Glutamatergic neuron (in vitro differentiated cells): ENCODE data around the gene EHD4. TPM values are rescaled to one million over a fixed set of nuclear protein-coding genes. Genes with fewer than 3 reads are reported as not detected.

Experiments
- DNase-seq: peaks from one replicate; pipeline ENCODE4 v3.0.0; 2022
- H3K27ac Mint-ChIP-seq: one replicate; pipeline ENCODE4 v1.8.0; 2020; ENCODE audit warnings: mild to moderate bottlenecking, mixed read lengths, inconsistent platforms; ENCODE audit not compliant: unreplicated experiment
- H3K27me3 Mint-ChIP-seq: one replicate; pipeline ENCODE4 v1.8.0; 2020; ENCODE audit warnings: mild to moderate bottlenecking, moderate library complexity, mixed read lengths, inconsistent platforms; ENCODE audit not compliant: unreplicated experiment
- H3K36me3 Mint-ChIP-seq: one replicate; pipeline ENCODE4 v1.8.0; 2020; ENCODE audit warnings: mild to moderate bottlenecking, mixed read lengths, inconsistent platforms; ENCODE audit not compliant: unreplicated experiment
- H3K4me1 Mint-ChIP-seq: one replicate; pipeline ENCODE4 v1.8.0; 2020; ENCODE audit warnings: mild to moderate bottlenecking, low read depth, mixed read lengths, inconsistent platforms; ENCODE audit not compliant: unreplicated experiment
- H3K4me3 Mint-ChIP-seq: one replicate; pipeline ENCODE4 v1.8.0; 2020; ENCODE audit warnings: mild to moderate bottlenecking, mixed read lengths, inconsistent platforms; ENCODE audit not compliant: unreplicated experiment
- H3K9me3 Mint-ChIP-seq: one replicate; pipeline ENCODE4 v1.8.0; 2020; ENCODE audit warnings: mild to moderate bottlenecking, moderate library complexity, mixed read lengths, inconsistent platforms; ENCODE audit not compliant: unreplicated experiment
- CTCF ChIP-seq: fragments of 200-600 bp; sonication (generic); IDR thresholded peaks from one replicate; pipeline ENCODE4 v1.5.0; 2021; ENCODE audit not compliant: partially characterized antibody, unreplicated experiment
- total RNA-seq: library from RNA; stranded (reverse); fragmentation: NEBNext Ultra II Directional; extraction: Animal tissue kit (Norgen Biotek cat#: 25700); gene quantifications from one replicate; pipeline ENCODE4 v1.2.1, GENCODE V29; 2021; ENCODE audit not compliant: unreplicated experiment

EHD4 gene
- total RNA-seq, 1 donor from 2014 or later: 4.0 TPM

GRCh38 chr15:41908736-41909461 lies 63.5 kb downstream of the EHD4 start:
- DNase-seq: no peak
- Mint-ChIP-seq H3K36me3 (peaks cover 5% of the 10 kb centered on the region), H3K27me3 (peaks cover 4% of the 10 kb centered on the region), H3K4me1 (peaks cover 13% of the 10 kb centered on the region), H3K9me3 (peaks cover 2% of the 10 kb centered on the region), H3K4me3 (no peak overlapping the region), H3K27ac (no peak overlapping the region)
- TF ChIP-seq CTCF: no peak

- peaks cover 4% of the 10 kb centered on the region for H3K27me3 Mint-ChIP-seq
- no peak for DNase-seq
- H3K36me3 Mint-ChIP-seq: peaks cover 5% of the 10 kb centered on the region
- TF ChIP-seq CTCF: no peak
- H3K4me1 Mint-ChIP-seq: peaks cover 11% of the 10 kb centered on the region
- H3K9me3 Mint-ChIP-seq: peaks cover 2% of the 10 kb centered on the region
- H3K4me3 Mint-ChIP-seq: no peak overlapping the region
- H3K27ac Mint-ChIP-seq: no peak overlapping the region
Observed at GRCh38 chr15:41907141-41907540, 65.2 kb downstream of the EHD4 start.

- Mint-ChIP-seq H3K27ac (no peak overlapping the region), H3K9me3 (peaks cover 2% of the 10 kb centered on the region), H3K27me3 (peaks cover 2% of the 10 kb centered on the region), H3K36me3 (peaks cover 5% of the 10 kb centered on the region), H3K4me3 (no peak overlapping the region), H3K4me1 (peaks cover 9% of the 10 kb centered on the region)
- no peak for DNase-seq
- TF ChIP-seq CTCF: no peak
Observed at GRCh38 chr15:41906608-41907007, 65.7 kb downstream of the EHD4 start.

GRCh38 chr15:41905036-41905793 lies 67.1 kb downstream of the EHD4 start:
- TF ChIP-seq CTCF: no peak
- Mint-ChIP-seq H3K9me3 (peaks cover 2% of the 10 kb centered on the region), H3K27ac (no peak overlapping the region), H3K4me1 (peaks cover 12% of the 10 kb centered on the region), H3K27me3 (peaks cover 2% of the 10 kb centered on the region), H3K4me3 (peak overlapping the region; percentile 11), H3K36me3 (peaks cover 5% of the 10 kb centered on the region)
- no peak for DNase-seq

GRCh38 chr15:41904541-41905005 lies 67.8 kb downstream of the EHD4 start:
- peak overlapping the region; percentile 12 for H3K27ac Mint-ChIP-seq
- peaks cover 2% of the 10 kb centered on the region for H3K27me3 Mint-ChIP-seq
- H3K9me3 Mint-ChIP-seq: peaks cover 2% of the 10 kb centered on the region
- peaks cover 15% of the 10 kb centered on the region for H3K4me1 Mint-ChIP-seq
- H3K36me3 Mint-ChIP-seq: peaks cover 5% of the 10 kb centered on the region
- no peak overlapping the region for H3K4me3 Mint-ChIP-seq
- peak; percentile 91 for TF ChIP-seq CTCF
- DNase-seq: peak; percentile 82
